Forelimb muscle (tissue), 1 donor: Measurements from ENCODE around the gene DPM1. TPM values are rescaled to one million over a fixed set of nuclear protein-coding genes. Genes with fewer than 3 reads are reported as not detected.

Experiments
- DNase-seq: peaks from one replicate; pipeline ENCODE4 v3.0.0-alpha.2; 2013; ENCODE audit warnings: low read depth
- polyA plus RNA-seq: library from polyadenylated mRNA; unstranded; fragments of 120-200 nt; gene quantifications from one replicate; pipeline ENCODE4 v1.2.1, GENCODE V29; 2013; ENCODE audit not compliant: insufficient read length

Gene DPM1
- 42.2 TPM for polyA plus RNA-seq

GRCh38 chr20:50957798-50958614 is at the start of gene DPM1:
TSS of gene DPM1 (minus strand) at chr20:50958532. CDS start at chr20:50958523, 9 bp downstream.
- DNase-seq = no peak

DNA sequence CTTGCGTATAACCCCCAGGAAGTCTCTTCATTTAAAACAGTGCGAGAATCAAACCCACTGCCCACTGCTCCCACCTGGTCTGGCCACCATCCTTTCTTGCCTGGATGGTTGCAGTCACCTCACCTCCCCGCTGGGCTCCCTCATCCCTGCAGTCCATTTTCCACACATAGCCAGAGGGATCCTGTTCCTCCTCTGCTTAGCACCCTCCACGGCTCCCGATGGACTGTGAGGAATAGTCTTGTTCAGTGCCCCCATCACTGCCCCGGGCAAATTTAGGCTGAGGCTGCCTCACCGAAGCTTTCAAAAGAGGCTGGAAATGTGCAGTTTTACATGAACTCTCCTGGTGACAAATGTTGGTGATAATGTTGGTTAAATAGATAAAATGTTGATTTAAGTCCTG is 46.9 kb upstream of the DPM1 start:
- no peak for DNase-seq

- no peak for DNase-seq
These were observed 46.4 kb upstream of the DPM1 start for GRCh38 chr20:51004781-51005180.

DNA sequence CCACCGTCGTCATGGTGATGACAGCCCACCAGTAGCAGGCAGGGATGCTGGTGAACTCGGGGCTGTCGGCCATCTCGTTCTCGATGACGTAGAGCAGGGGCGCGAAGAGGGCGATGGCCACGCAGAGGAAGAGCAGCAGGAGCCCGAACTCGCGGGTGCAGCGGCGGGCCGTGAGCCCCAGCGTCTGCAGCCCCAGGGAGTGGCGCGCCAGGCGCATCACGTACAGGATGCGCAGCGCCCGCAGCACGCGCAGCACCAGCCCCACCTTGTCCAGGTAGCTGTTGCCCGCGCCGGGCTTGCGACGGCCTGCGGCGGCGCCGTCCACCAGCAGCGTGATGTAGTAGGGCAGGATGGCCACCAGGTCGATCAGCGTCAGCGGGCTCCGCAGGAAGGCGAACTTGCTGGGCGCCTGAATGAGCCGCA is 46.0 kb upstream of the DPM1 start:
- DNase-seq = no peak

- DNase-seq = no peak
These were observed 45.4 kb upstream of the DPM1 start for GRCh38 chr20:51003753-51004152.

GRCh38 chr20:51002633-51003032 is 44.3 kb upstream of the DPM1 start:
- DNase-seq = no peak

- no peak for DNase-seq
These were observed 43.3 kb upstream of the DPM1 start for GRCh38 chr20:51001430-51002265.

GRCh38 chr20:50999355-50999754 is 41.0 kb upstream of the DPM1 start:
- no peak for DNase-seq

- DNase-seq = no peak
These were observed 38.9 kb upstream of the DPM1 start for GRCh38 chr20:50996901-50997865.

GRCh38 chr20:50995506-50995905 is 37.2 kb upstream of the DPM1 start:
- DNase-seq = no peak

- DNase-seq = no peak
These were observed 35.5 kb upstream of the DPM1 start for GRCh38 chr20:50993876-50994275.

DNA sequence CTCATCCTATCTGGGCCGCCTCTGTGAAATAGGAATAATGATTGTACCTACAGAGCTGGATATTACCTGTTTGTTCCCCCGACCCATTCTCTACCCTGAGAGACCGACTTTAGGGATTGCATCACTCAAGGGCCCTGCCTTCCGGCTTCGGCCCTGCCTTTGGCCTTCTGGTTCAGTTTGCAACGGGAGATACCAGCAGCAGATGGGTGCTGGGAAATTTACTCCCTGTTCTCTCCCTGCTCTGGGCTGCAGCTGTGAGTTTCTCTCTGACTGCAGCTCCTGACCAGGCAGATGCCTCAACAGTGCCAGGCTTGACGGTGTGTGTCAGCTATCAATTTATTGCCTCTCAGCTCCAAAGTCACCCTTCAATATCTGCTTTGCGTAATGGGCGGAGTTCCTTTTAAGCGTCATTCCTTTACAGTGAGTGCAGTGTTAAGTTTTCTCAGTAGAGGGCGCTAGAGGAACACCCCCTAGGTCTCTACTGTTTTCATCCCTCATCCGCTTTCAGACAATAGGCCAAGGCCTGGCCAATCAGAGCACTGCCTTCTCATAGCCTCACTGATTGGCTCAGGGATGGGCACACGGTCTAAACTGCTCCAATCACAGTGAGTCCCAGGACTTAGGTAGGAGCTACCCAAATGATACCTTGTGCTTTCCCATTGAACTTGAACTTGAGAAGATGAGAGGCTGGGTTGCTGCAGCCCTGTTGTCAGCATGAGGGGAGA is 34.6 kb upstream of the DPM1 start:
- no peak for DNase-seq

DNA sequence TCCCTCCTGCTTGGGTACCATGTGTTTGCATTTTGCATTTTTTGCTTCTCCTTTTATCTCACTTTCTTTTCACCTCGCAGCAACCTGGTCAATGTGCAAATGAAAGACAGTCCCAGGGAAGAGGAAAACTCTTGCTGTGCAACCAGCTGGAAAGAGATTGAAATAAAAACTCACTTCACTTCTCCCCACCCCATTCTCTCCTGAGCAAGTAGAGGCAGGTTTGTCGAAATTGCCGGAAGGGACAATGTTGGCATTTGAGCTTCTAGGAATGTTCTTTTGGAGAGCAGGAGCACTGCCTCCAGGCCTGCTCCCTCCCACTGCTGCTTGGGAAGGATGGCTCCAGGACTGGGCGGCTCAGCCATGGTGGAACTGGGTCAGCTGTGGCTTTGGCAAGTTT is 34.0 kb upstream of the DPM1 start:
- no peak for DNase-seq

- DNase-seq = no peak
These were observed 32.7 kb upstream of the DPM1 start for GRCh38 chr20:50991076-50991475.

DNA sequence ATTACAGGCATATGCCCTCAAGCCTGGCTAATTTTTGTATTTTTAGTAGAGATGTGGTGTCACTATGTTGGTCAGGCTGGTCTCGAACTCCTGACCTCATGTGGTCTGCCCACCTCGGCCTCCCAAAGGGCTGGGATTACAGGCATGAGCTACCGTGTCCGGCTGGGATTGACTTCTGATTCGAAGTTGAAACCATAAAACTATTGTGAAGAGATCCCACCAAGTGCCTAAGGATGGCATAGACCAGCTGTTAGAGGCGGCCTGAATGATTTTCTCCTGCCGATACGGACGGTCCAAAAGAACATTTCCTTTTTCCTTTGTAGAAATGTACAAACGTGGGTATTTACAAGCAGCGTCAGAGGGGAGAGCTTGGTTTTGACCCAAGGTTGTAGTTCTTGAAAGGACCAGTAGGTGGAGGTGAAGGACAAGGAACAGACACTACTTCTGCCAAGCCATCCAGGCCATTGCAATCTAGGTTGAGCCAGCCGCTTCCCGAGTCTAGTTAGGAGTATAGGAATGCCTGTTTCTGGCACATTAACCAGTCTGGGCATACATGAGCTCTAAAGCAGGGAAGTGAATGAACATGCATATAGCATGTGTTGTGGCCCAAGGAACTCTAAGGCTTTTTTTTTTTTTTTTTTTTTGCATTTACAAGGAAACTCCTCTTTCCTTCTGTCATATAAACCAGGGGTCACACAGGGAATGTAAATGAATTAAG is 29.3 kb upstream of the DPM1 start:
- peak; percentile 70 for DNase-seq

- DNase-seq = no peak
These were observed 25.0 kb upstream of the DPM1 start for GRCh38 chr20:50983321-50983720.

DNA sequence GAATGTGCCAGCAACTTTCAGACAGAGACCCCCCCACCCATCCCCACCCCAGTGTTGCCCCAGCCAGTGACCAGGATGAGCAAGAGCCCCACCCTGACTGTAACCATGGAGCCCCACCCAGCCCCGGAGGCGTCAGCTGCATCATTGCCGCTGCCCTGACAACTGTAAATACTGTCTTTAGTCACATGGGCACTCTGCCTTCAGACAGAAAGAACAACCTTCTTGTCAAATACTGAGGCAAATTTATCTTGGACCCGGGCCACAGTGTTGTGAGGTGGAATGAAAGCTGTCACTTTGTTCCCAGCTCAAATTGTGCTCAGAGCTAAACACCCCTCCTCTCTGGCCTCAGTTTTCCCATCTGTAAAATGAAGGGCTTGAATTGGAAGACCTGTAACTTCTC is 24.0 kb upstream of the DPM1 start:
- no peak for DNase-seq

DNA sequence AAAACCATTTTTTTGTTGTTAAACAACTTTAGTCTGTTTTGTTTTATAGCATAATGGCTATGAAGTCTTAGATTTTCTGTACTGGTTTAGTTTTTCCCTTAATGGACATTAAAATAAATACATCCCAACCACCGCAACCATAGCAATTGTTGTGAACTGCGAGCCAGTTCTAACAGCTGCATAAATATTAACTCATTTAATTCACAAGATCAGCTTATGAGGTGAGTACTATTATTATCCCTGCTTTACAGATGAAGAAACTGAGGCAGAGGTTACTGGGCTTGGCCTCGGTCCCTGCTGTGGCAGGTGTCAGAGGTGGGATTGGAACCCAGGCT is 23.3 kb upstream of the DPM1 start:
- no peak for DNase-seq

DNA sequence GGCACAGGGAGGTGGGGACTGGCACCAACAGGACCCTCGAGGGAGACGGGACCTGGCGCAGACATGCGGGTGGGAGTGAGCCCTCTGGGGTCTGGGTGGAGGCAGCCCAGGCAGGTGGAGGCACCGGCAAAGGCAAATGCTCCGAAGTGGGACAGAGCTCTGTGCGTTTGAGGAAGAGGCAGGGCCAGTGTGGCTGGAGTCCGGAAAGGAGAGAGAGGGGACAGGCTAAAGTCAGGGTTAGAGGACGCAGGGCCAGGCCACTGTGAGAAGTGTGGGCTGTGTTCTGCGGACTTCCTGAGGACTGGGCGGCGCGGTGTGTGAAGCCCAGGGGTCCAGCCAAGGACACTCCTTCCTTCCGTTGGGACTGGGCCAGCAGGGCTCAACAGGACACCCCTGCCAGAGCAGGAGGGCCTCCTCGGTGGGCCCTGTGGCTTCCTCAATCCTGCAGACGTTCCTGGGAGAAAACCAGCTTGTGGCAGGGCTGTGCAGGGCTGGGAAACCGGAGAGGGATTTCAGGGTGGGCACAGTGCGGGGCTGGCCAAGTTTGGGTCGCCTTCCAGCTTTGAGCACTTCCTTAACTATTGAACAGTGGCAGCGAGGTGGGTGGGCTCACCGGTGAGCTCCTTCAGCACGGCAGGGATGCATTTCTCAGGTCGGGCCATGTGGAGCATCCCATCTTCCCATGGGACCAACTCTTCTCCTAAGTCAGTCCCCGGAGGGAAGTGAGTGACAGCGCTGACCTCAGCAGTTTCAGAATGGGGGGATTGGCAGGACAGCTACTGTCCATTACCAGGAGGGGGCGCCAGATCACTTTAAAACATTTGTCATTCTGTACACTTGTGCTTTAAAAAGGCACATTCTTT is 22.8 kb upstream of the DPM1 start:
- no peak for DNase-seq
